Measurements from ENCODE around the gene TBC1D22B. TPM values are rescaled to one million over a fixed set of nuclear protein-coding genes. Genes with fewer than 3 reads are reported as not detected.
"Not testable (repeated sequence)": the region's sequence is repeated elsewhere in the genome, so short reads cannot be mapped to it uniquely, and the experiment has no call there.

The TBC1D22B gene
- total RNA-seq, 1 experiment from 2014 or later = 7.8 TPM

DNA sequence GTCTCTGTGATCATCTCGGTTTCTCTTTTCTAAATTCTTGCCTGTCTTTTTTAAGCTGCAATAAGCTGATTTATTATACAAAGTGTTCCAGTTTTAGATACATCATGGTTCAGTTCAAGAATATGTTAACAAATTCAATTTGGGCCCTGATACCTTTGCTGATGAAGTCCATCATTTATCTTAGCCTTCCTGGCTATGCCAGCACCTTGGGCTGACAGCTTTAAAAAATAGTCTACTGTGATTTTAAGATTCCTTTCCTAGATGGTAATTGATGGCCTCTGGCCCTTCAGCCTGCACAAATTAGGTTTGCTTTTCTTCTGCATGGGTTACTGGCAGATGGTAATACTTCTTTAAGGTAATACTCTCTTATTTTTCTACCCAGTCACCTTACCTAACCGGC is 7.4 kb downstream of the TBC1D22B start:
- DNase-seq (ENCODE audit: low spot score) = no peak

DNA sequence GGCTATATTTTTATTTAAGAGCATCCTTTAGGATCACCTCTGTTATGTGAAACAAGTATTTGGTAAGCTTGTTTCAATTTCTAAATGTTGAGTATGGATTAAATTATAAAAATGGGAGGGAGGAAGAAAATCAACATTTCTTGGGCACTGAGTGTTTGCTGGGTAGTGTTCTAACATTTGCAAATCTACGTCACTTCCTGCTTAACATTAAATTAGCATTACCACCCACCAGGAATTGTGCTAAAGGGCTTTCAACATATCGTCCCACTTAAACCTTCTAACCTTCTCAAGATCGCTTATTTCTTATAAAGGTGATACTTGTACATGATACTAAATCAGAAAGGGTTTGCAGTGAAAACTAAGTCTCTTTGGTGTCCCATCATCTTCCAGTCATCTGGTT is 8.3 kb downstream of the TBC1D22B start:
- DNase-seq (ENCODE audit: low spot score) = no peak

DNA sequence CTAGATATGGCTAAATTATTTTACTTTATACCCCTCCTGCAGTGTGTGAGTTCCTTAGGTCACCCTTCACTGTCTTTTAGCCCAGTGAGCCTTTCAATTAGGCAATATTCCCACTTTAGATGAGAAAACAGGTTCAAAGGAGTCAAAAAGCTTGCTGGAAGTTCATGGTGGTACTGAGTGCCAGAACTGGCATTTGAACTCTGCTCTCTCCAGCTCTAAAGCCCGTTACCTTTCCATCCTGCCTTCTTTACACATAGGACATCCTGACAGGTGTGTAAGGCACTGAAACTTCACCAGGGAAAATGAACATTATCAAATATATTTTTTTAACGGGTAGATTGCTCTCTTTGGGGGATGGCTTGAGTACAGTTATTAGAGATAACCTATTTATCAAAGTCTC is 11.5 kb downstream of the TBC1D22B start:
- DNase-seq (ENCODE audit: low spot score) = no peak

DNA sequence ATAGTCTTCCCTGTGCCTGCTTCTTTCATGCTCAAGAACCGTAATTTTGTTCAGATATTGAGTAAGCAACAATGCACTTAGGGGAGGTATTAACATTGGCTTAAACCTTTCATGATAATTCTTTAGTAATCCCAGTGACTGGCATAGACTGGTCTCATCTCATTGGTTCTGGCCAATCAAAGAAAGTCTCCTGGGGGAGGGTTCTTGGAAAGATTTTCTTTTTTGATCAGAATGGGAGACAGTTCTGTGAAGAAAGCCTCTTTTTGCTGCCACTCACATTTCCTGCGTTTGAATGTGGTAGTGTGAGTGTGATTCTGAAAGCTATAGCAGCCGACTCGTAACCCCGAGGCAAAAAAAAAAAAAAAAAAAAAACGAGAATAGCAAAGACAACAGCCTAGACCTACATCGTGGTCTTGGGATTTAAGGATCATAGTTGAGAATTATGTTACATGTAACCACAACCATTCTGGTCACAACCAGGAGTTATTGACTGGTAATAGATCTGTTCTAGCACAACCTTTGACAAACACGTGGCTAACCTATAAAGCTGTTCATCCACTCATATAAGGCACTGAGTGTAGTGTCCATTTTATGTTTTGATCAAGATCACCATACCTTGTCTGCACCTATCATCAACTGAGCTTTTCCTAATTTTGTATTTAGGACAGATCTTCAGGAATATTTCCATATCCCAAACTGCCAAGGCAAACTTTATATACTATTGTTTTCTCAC is 15.4 kb downstream of the TBC1D22B start:
- DNase-seq (ENCODE audit: low spot score) = no peak

DNA sequence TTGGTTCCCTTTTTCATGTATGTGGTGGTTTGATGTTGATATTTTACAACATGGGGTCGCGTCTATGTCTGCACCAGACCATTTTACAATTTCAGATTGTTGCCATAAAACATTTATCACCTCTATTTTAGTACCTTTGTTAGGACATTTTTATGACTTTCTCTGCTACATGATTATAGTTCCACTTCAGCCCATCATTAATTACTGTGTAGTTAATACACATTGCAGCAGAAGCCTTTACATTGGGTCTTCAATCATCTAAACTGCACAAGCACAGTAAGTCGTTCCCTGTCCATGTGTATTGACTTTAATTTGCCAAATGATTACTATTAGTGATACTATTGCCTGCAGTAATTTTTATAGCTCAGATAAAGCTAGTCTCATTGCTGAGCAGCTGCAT is 16.1 kb downstream of the TBC1D22B start:
- no peak for DNase-seq (ENCODE audit: low spot score)

DNA sequence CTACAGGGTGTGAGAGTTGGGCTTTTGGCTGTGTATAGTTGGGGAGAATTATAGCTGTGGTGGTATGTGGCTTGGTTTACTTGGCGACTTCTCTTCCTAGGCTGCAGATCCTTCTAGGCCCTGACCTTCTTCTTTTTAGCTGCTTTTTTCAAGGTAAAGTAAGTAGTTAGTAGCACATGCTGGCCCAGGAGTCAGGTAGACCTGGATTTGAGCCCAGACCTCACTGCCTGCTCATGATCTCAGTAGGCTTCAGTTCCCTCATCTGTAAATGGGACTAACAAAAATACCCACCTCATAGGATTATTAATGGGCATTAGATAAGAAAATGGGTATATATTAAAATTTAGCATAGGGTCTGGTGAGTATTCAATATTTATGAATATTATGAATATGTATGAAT is 17.8 kb downstream of the TBC1D22B start:
- no peak for DNase-seq (ENCODE audit: low spot score)

DNA sequence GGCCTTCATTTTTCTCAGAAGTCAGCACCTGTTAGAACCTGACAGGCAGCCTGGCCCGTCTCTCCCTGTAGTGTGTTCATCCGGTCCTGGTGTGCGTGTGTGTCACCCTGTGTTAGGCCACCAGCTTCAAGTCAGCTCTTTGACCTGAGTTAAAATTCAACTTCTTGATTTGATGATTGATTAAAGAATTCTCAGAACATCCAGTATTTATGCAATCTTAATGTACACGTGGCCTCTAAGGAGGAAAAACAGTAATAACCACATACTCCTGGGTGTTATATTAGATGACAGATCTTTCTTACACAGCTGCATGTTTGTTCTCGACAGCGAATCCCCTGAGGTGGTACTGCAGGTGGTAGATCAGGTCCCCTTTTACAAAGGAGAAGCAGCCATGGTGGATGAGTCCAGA is 19.4 kb downstream of the TBC1D22B start:
- no peak for DNase-seq (ENCODE audit: low spot score)

DNA sequence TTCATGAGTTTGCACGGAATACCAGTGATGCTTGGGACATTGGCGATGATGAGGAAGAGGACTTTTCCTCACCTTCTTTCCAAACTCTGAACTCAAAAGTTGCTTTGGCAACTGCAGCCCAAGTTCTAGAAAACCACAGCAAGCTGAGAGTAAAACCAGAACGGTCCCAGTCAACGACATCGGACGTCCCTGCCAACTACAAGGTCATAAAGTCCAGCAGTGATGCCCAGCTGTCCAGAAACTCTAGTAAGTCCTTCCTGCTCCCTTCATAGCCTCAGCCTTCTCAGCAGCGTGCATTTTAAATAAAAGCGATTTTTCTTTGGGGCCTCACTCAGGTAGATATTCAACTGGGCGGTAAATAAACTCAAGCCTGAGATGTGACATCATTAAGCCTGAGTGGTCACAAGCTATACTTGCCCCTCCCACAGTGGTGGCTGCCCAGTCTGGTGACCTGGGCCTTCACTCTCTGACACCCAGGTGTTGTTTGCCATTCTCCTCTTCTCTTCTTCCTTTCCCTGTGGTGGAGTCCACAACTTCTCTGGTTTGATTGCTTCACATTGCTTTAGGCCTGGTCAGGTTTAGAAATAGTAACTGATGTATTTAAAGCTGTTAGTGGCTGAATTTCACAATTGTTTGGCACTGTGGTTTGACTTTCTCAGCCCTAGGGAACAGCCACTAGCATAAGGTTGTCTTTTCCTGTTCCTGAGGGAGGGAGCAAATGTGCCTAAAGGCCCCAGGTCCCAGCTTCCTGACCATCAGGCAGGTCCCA is 22.0 kb downstream of the TBC1D22B start:
- DNase-seq (ENCODE audit: low spot score) = no peak

DNA sequence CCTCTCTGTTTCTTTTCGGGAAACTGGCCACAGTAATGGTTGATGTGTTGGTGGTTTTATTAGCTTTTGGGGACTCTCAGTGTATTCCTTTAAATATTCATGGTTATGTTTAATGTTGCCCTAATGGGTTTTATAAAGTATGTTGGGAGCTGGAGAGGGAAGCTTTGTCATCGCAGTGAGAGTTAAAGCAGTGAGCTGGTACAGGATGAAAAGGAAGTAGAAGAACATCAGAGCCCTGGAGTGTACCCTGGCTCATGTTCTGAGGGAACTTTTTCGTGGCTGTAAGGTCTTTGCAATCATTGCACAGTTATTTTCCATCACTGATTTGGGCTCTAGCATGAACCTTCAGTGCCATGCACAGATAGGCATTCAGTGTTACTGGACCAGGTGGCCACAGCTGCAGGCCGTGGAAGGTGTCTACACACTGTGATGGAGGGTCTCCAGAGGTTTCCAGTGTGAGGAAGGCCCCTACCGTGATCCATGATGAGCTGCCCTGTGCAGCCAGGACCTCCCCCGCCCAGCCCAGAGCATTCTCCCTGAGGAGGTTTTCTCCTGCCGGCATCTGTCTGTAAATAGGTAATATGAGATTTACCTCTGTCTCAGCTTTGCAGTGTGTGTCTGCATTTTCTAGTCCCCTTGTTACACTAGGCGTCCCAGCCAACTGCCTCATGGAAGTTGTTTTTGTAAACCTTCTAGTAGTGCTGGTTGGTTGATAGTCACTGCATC is 22.8 kb downstream of the TBC1D22B start:
- DNase-seq (ENCODE audit: low spot score) = no peak

DNA sequence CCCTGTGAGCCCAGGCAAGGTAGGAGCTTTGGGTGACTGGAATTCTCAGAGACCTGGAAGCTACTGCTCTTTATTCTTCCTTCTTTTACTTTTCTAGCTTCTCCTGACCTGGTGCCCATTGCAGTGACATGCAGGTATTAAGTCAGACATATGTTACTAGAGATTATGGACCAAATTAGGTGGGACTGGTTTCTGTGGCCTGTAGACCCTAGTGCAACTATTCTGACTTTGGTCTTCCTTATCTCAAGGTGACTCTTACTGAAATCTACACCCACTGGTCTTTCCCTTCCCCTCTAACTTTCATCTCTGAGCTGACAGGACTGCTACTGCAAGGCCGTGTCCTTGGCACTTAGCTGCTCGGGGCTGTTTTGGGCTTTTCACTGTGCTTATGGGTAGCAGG is 24.8 kb downstream of the TBC1D22B start:
- no peak for DNase-seq (ENCODE audit: low spot score)

DNA sequence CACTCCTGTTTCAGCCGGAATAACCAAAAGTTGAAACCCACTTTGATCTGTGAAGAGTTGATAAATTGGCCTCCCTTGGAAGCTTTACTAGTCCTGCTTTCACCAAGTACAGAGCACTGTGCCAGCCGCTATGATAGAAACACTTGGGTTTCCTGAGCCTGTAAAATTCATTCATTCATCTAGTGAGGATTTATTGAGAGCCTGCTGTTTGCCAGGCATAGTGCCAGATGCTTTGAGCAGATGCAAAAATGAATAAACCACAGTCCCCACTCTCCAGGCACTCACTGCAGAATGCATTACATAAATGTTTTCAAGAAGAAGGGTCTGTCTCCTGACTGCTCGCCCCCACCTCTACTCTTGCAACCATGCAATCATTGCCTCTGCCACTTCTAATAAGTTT is 25.7 kb downstream of the TBC1D22B start:
- no peak for DNase-seq (ENCODE audit: low spot score)

DNA sequence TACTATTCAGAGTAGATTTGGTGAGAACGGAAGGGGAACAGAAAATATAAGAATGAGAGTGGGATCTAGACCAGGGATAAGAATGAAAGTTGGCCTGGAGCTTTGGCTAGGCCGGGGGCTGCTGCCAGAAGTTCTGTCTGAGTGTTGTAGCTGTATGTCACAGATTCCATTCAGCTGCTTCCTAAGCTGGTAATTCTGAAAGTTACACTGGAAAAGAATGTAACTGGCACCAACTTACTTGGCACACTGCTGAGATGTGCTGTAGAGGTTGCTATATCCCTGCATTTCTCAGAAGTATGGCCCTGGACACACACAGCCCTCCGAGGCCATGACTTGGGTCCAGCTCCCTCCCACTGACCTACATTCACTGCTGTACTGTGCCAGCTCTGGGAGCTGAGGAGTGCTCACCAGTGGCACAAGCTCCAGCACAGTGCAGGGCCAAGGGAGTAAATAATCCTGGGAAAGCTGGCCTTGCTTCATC is 26.1 kb downstream of the TBC1D22B start:
- DNase-seq (ENCODE audit: low spot score) = no peak

DNA sequence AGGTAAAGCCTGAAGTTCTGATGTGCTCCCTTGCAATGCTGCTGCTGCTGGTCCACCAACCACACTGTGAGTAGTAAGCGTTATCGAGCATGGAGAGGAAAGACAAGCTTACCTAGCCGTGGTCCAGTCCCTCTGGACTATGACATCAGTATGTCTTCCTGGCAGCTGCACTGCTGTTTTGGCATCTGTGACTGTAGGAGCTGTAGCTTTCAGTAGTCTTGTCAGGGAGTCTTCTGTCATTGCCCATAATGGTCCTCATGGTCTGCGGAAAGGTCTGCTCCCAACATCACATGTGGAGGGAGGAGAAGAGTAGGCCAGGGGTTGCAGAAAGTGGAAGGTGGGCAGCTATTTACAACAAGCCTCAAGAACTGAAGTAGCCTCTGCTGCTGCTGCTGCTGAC is 27.2 kb downstream of the TBC1D22B start:
- DNase-seq (ENCODE audit: low spot score) = no peak

DNA sequence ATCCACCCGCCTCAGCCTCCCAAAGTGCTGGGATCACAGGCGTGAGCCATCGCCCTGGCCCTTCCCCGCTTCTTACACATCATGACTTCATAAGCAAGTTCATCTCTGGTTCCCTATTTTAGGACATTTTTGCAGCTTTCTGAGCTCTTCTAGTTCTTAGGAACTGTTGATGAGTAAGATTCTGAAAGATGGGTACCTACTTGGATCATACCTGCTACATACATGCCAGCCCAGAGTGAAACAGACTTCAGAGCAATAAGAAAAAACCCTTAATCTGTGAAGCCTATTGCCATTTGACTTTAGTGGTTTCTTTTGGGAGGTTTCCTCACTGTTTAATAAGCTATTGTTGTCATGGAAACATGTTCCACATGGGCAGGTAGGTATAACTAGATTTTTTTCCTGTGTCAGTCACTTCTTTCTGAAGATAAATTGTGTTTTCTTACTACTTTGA is 28.3 kb downstream of the TBC1D22B start:
- DNase-seq (ENCODE audit: low spot score) = no peak

DNA sequence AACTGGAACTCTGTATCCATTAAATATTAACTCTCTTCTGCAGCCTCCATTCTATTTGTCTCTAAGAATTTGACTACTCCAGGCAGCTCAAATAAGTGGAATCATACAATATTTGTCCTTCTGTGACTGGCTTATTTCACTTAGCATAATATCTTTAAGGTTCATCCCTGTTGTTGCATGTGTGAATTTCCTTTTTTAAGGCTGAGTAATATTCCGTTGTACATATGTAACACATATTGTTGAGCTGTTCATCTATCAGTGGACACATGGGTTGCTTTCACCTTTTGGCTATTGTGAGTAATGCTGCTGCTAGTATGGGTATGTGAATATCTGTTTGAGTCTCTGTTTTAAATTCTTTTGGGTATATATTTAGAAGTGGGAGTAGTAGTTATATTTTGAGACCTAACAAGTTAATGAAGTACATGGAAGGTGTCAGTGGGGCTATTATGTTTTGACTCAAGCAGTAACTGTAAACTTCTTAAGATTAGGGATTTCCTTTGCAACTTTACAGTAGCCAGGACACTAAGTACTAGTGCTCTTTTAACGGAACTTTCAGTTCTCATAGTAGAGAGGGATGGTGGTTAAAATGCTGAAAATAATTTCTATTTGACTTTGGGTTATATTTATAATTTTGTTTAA is 30.1 kb downstream of the TBC1D22B start:
- DNase-seq (ENCODE audit: low spot score) = no peak

DNA sequence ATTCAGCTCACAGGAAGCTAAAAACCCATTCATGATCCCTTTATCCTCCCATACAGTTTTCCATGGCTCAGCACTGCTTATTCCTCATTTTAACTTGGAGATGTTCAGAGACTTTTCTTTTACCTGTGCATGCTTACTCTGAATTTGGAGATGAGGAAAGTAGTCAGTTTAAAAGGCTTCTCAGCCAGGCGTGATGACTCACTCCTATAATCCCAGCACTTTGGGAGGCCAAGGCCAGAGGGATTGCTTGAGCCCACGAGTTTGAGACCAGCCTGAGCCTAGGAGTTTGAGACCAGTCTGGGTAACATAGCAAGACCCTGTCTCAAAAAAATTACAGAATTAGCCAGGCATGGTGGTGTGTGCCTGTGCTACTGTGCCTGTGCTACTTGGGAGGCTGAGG is 30.7 kb downstream of the TBC1D22B start:
- no peak for DNase-seq (ENCODE audit: low spot score)

DNA sequence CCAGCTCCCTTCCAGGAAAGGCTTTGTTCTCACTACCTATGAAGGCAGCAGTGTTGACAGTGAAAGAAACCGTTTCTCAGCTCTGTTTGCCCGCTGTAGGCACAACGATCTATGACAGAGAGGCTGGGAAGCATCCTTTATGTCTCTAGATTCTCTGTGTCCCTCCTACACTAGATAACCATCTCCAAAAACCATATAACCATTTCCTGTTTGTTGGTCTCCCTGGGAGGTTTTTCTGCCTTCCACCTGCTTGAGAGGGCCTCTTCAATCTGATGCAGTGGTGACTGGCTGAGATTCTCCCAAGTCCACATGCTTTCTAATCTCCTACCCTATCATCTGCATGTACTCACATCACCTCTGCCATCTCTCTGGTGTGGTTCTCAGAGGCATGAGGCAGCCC is 32.4 kb downstream of the TBC1D22B start:
- DNase-seq (ENCODE audit: low spot score) = no peak

DNA sequence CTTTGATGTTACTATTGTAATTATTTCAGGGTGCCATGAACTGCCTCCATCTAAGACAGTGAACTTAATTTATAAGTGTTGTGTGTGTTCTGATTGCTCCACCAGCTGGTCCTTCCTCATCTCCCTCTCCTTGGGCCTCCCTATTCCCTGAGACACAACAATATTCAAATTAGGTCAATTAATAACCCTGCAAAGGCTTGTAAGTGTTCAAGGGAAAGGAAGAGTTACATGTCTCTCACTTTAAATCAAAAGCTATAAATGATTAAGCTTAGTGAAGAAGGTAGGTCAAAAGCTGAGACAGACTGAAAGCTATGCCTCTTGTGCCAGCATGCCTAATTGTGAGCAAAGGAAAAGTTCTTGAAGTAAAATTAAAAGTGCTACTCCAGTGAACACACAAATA is 35.9 kb downstream of the TBC1D22B start:
- DNase-seq (ENCODE audit: low spot score) = no peak

DNA sequence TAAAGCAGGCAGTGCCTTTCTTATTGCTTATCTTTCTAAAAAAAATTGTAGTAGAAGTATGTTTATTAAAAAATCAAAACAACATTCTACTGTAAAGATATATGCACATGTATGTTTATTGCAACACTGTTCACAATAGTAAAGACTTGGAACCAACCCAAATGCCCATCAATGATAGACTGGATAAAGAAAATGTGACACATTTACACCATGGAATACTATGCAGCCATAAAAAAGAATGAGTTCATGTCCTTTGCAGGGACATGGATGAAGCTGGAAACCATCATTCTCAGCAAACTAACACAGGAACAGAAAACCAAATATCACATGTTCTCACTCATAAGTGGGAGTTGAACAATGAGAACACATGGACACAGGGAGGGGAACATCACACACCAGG is 40.1 kb downstream of the TBC1D22B start:
- not testable (repeated sequence) for DNase-seq (ENCODE audit: low spot score)

DNA sequence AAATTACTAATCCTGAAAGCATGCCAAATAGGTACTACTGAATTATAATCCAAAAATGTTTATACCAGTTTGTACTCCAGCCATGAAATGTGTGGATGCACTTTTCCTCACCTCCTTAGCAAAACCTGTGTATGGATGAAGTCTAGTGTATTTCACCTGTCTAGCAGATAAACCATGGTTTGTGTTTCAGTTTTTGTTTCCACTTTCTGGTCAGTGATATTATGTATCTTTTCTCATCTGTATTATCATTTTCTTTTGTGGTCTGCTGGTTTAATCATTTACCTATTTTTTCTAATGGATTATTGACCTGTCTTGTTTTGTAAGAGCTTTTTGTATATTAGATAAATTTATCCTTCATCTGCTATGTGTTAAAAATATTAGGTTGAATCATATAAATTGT is 41.4 kb downstream of the TBC1D22B start:
- DNase-seq (ENCODE audit: low spot score) = no peak

DNA sequence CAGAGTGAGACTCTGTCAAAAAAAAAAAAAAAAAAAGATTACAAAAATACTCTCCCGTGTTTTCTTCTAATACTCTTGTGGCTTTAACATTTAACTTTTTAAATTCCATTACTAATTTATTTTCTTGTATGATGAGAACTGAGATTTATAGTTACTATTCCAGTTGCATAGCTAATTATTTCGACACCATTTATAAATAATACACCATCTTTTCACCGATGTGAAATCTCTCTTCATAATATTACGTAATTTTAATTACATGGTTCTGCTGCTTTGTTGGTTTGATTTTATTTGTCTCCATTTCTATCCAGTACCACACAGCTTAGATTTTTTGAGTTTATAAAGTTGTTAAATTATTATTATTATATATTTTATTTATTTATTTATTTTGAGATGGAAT is 42.4 kb downstream of the TBC1D22B start:
- no peak for DNase-seq (ENCODE audit: low spot score)

Data from HT-29 (cell line).